DOHH2 (cell line): ENCODE results near the gene HINT3.

ENCODE experiments used
- H3F3A ChIP-seq: fragments of 200-600 bp; sonication (generic), shearing (Covaris generic); 2 replicates; pipeline ENCODE4 v1.6.0; 2016; ENCODE audit warnings: antibody characterized with exemption, mild to moderate bottlenecking; ENCODE audit not compliant: control insufficient read depth, insufficient read depth
- H3K27ac ChIP-seq: fragments of 200-600 bp; sonication (generic); 2 replicates; pipeline ENCODE4 v1.5.1; 2014; ENCODE audit warnings: low read depth, mild to moderate bottlenecking, low read length, moderate library complexity
- H3K27me3 ChIP-seq: fragments of 200-600 bp; sonication (generic); 2 replicates; pipeline ENCODE4 v1.6.1; 2014; ENCODE audit warnings: mild to moderate bottlenecking, low read length, mixed read lengths; ENCODE audit not compliant: control insufficient read depth
- H3K36me3 ChIP-seq: fragments of 200-600 bp; sonication (generic); 2 replicates; pipeline ENCODE4 v1.6.1; 2014; ENCODE audit warnings: mild to moderate bottlenecking, low read length, moderate library complexity, mixed read lengths; ENCODE audit not compliant: control insufficient read depth
- H3K4me1 ChIP-seq: fragments of 200-600 bp; sonication (generic); 2 replicates; pipeline ENCODE4 v1.6.1; 2014; ENCODE audit warnings: mild to moderate bottlenecking, low read length, mixed read lengths; ENCODE audit not compliant: control insufficient read depth
- H3K4me2 ChIP-seq: fragments of 200-600 bp; sonication (generic); 2 replicates; pipeline ENCODE4 v1.6.0; 2014; ENCODE audit warnings: mild to moderate bottlenecking, low read length, moderate library complexity
- H3K4me3 ChIP-seq: fragments of 200-600 bp; sonication (generic); 2 replicates; pipeline ENCODE4 v1.5.1; 2014; ENCODE audit warnings: mild to moderate bottlenecking, low read length, mixed read lengths
- H3K79me2 ChIP-seq: fragments of 200-600 bp; sonication (generic); 2 replicates; pipeline ENCODE4 v1.6.1; 2014; ENCODE audit warnings: mild to moderate bottlenecking, low read length, mixed read lengths; ENCODE audit not compliant: control insufficient read depth
- H3K9me2 ChIP-seq: fragments of 200-600 bp; sonication (generic); replicated peaks from 2 replicates; pipeline ENCODE4 v1.6.1; 2014; ENCODE audit warnings: mild to moderate bottlenecking, low read length, mixed read lengths; ENCODE audit not compliant: control insufficient read depth
- H3K9me3 ChIP-seq: fragments of 200-600 bp; sonication (generic); 2 replicates; pipeline ENCODE4 v1.6.1; 2014; ENCODE audit warnings: antibody characterized with exemption, low read length, mixed read lengths; ENCODE audit not compliant: control insufficient read depth, insufficient read depth
- H4K20me1 ChIP-seq: fragments of 200-600 bp; sonication (generic); 2 replicates; pipeline ENCODE4 v1.6.0; 2014; ENCODE audit warnings: low read depth, mild to moderate bottlenecking, antibody characterized with exemption, low read length, moderate library complexity; ENCODE audit not compliant: control insufficient read depth, insufficient read depth
- CTCF ChIP-seq: fragments of 200-600 bp; sonication (generic); IDR thresholded peaks from one replicate; pipeline ENCODE4 v1.5.1; 2014; ENCODE audit warnings: antibody characterized with exemption, mild to moderate bottlenecking, low read depth, low read length; ENCODE audit not compliant: poor library complexity, severe bottlenecking
- EZH2phosphoT487 ChIP-seq: fragments of 200-600 bp; sonication (generic); IDR thresholded peaks from 2 replicates; pipeline ENCODE4 v1.6.1; 2017; ENCODE audit warnings: borderline replicate concordance, mild to moderate bottlenecking, antibody characterized with exemption, low read length, moderate library complexity, mixed read lengths

HINT3 gene

GRCh38 chr6:125952764-125953501, 3.6 kb upstream of the HINT3 start:
- Histone ChIP-seq H3K4me1 (peaks cover 15% of the 10 kb centered on the region), H3K4me2 (peak overlapping the region; percentile 13; the same call in 1 of the 2 replicates)

GRCh38 chr6:125953502-125953875, 3.1 kb upstream of the HINT3 start:
- Histone ChIP-seq H3K36me3 (peaks cover 8% of the 10 kb centered on the region), H3K4me1 (peaks cover 21% of the 10 kb centered on the region), H3K79me2 (peaks cover 18% of the 10 kb centered on the region), H3K9me3 (no peaks in the 10 kb centered on the region), H3K27me3 (no peaks in the 10 kb centered on the region), H3F3A (no peaks in the 10 kb centered on the region), H4K20me1 (no peaks in the 10 kb centered on the region), H3K4me2 (peak overlapping the region; percentile 13; the same call in 1 of the 2 replicates), H3K9me2 (no peaks in the 10 kb centered on the region), H3K27ac (no peak overlapping the region), H3K4me3 (no peak overlapping the region)
- no peak for TF ChIP-seq EZH2phosphoT487
- TF ChIP-seq CTCF, result no peak

More at GRCh38 chr6:125952764-125953501, 3.6 kb upstream of the HINT3 start:
- H3K4me3 ChIP-seq, result no peak overlapping the region
- H3K36me3 ChIP-seq, result peaks cover 3% of the 10 kb centered on the region; the same call in 1 of the 2 replicates
- no peaks in the 10 kb centered on the region for H3K27me3 ChIP-seq
- H3K79me2 ChIP-seq, result peaks cover 12% of the 10 kb centered on the region
- H3K9me3 ChIP-seq, result no peaks in the 10 kb centered on the region
- H3F3A ChIP-seq, result no peaks in the 10 kb centered on the region
- H3K27ac ChIP-seq, result no peak overlapping the region
- H3K9me2 ChIP-seq, result no peaks in the 10 kb centered on the region
- H4K20me1 ChIP-seq, result no peaks in the 10 kb centered on the region
- TF ChIP-seq EZH2phosphoT487 (no peak), CTCF (peak; percentile 26)

GRCh38 chr6:125954735-125955339, 1.7 kb upstream of the HINT3 start:
- no peaks in the 10 kb centered on the region for H3F3A ChIP-seq
- no peaks in the 10 kb centered on the region for H4K20me1 ChIP-seq
- no peak overlapping the region for H3K27ac ChIP-seq
- no peak overlapping the region for H3K4me3 ChIP-seq
- peaks cover 16% of the 10 kb centered on the region for H3K36me3 ChIP-seq
- H3K4me2 ChIP-seq, result no peak overlapping the region
- TF ChIP-seq EZH2phosphoT487 (no peak), CTCF (no peak)
- H3K9me2 ChIP-seq, result no peaks in the 10 kb centered on the region
- no peaks in the 10 kb centered on the region for H3K27me3 ChIP-seq
- H3K79me2 ChIP-seq, result peaks cover 31% of the 10 kb centered on the region
- H3K9me3 ChIP-seq, result no peaks in the 10 kb centered on the region
- peaks cover 33% of the 10 kb centered on the region for H3K4me1 ChIP-seq
